SK-N-SH (cell line): ENCODE results near the gene CAV3. TPM values are rescaled to one million over a fixed set of nuclear protein-coding genes. Genes with fewer than 3 reads are reported as not detected.

ENCODE experiments used
- CTCF ChIA-PET: fragments of 300-600, 350-600 bp; formaldehyde crosslinking; extraction: SDS; loops from one replicate; lab custom pipeline; 2021; lab: Yijun Ruan, JAX
- POLR2A ChIA-PET: fragments of 350-600 bp; sonication (Branson Sonifier 250); formaldehyde crosslinking; extraction: SDS; loops from one replicate; lab custom pipeline; 2020; ENCODE audit warnings: antibody characterized with exemption, inconsistent platforms; lab: Yijun Ruan, JAX
- DNase-seq: peaks from one replicate; pipeline ENCODE4 v3.0.0; 2012
- H2AFZ ChIP-seq: fragments of 200-600 bp; sonication (generic); 2 replicates; pipeline ENCODE4 v1.8.1; 2016; ENCODE audit warnings: antibody characterized with exemption, mild to moderate bottlenecking, low read depth
- H3F3A ChIP-seq: fragments of 200-600 bp; sonication (generic); replicated peaks from 2 replicates; pipeline ENCODE3; 2016; ENCODE audit warnings: antibody characterized with exemption, mild to moderate bottlenecking; ENCODE audit not compliant: insufficient read depth
- H3K27ac ChIP-seq, 2 experiments: fragments of 200-500 bp in 1 of 2; fragments of 200-600 bp in 1 of 2; sonication (Bioruptor generic) in 1 of 2; sonication (generic), shearing (Covaris generic) in 1 of 2; 2 replicates each; pipeline versions ENCODE4 v1.5.1 to v1.6.1; 2014 to 2016; ENCODE audit warnings: low read depth in 2 of 2, inconsistent platforms in 1 of 2, low read length in 1 of 2, mild to moderate bottlenecking in 1 of 2, mixed read lengths in 1 of 2
- H3K27me3 ChIP-seq: fragments of 200-600 bp; sonication (generic), shearing (Covaris generic); 2 replicates; pipeline ENCODE4 v1.6.1; 2016; ENCODE audit warnings: mixed run types; ENCODE audit not compliant: insufficient read depth
- H3K36me3 ChIP-seq, 2 experiments: fragments of 200-500 bp in 1 of 2; fragments of 200-600 bp in 1 of 2; sonication (Bioruptor generic) in 1 of 2; sonication (generic) in 1 of 2; replicated peaks in 1 of 2; 2 replicates each; pipeline versions ENCODE3 to v1.5.1; 2014 to 2016; ENCODE audit warnings: low read length in 1 of 2, mild to moderate bottlenecking in 1 of 2; ENCODE audit not compliant: insufficient read depth in 2 of 2, control insufficient read depth in 1 of 2
- H3K4me1 ChIP-seq, 2 experiments: fragments of 200-500 bp in 1 of 2; fragments of 200-600 bp in 1 of 2; sonication (Bioruptor generic) in 1 of 2; sonication (generic), shearing (Covaris generic) in 1 of 2; 2 replicates each; pipeline versions ENCODE4 v1.5.1 to v1.6.1; 2014 to 2016; ENCODE audit warnings: low read depth in 1 of 2, low read length in 1 of 2, mixed run types in 1 of 2; ENCODE audit not compliant: insufficient read depth in 2 of 2, control insufficient read depth in 1 of 2
- H3K4me2 ChIP-seq: fragments of 200-600 bp; sonication (generic), shearing (Covaris generic); 2 replicates; pipeline ENCODE4 v1.6.1; 2017; ENCODE audit warnings: mixed run types
- H3K4me3 ChIP-seq, 2 experiments: fragments of 200-500 bp in 1 of 2; fragments of 200-600 bp in 1 of 2; sonication (Bioruptor generic) in 1 of 2; sonication (generic), shearing (Covaris generic) in 1 of 2; 2 replicates each; pipeline versions ENCODE4 v1.5.1 to v1.8.1; 2014 to 2016; ENCODE audit warnings: low read depth in 2 of 2, inconsistent platforms in 1 of 2, low read length in 1 of 2, mild to moderate bottlenecking in 1 of 2, mixed read lengths in 1 of 2, moderate library complexity in 1 of 2
- H3K79me2 ChIP-seq: fragments of 200-600 bp; sonication (generic); 2 replicates; pipeline ENCODE4 v1.8.1; 2017; ENCODE audit warnings: mild to moderate bottlenecking; ENCODE audit not compliant: insufficient read depth
- H3K9ac ChIP-seq: fragments of 200-600 bp; sonication (generic); 2 replicates; pipeline ENCODE4 v1.6.1; 2017; ENCODE audit warnings: mixed run types
- H3K9me2 ChIP-seq: fragments of 200-600 bp; sonication (generic); 2 replicates; pipeline ENCODE4 v1.6.1; 2017; ENCODE audit warnings: mixed run types
- H3K9me3 ChIP-seq: fragments of 200-600 bp; sonication (generic); 2 replicates; pipeline ENCODE4 v1.6.1; 2017; ENCODE audit warnings: mixed run types, mild to moderate bottlenecking, moderate library complexity
- H4K20me1 ChIP-seq: fragments of 200-600 bp; sonication (generic); 2 replicates; pipeline ENCODE4 v1.6.1; 2017; ENCODE audit warnings: mild to moderate bottlenecking, mixed run types; ENCODE audit not compliant: insufficient read depth
- CTCF ChIP-seq: fragments of 200-600 bp; sonication (generic); IDR thresholded peaks from 2 replicates; pipeline ENCODE4 v1.6.1; 2017; ENCODE audit warnings: antibody characterized with exemption, mild to moderate bottlenecking, moderate library complexity
- EZH2phosphoT487 ChIP-seq: fragments of 200-600 bp; sonication (generic); IDR thresholded peaks from 2 replicates; pipeline ENCODE4 v1.6.1; 2017; ENCODE audit warnings: low read depth, mixed run types, mild to moderate bottlenecking, antibody characterized with exemption, moderate library complexity, borderline replicate concordance
- FOSL2 ChIP-seq: IDR thresholded peaks from 2 replicates; pipeline ENCODE4 v1.4.0; 2012; ENCODE audit warnings: low read depth, mild to moderate bottlenecking, moderate library complexity, borderline replicate concordance
- GABPA ChIP-seq: IDR thresholded peaks from 2 replicates; pipeline ENCODE4 v1.4.0; 2012; ENCODE audit warnings: low read depth, mild to moderate bottlenecking
- IRF3 ChIP-seq: fragments of 150-350 bp; IDR thresholded peaks from 2 replicates; pipeline ENCODE4 v1.6.1; 2016; ENCODE audit warnings: mild to moderate bottlenecking, low read depth, low read length
- JUND ChIP-seq: IDR thresholded peaks from 2 replicates; pipeline ENCODE4 v1.4.0; 2012
- MAX ChIP-seq: IDR thresholded peaks from 2 replicates; pipeline ENCODE4 v1.4.0; 2012; ENCODE audit warnings: low read depth
- MXI1 ChIP-seq: IDR thresholded peaks from 2 replicates; pipeline ENCODE4 v1.6.1; 2012; ENCODE audit warnings: mild to moderate bottlenecking, low read depth, low read length, improper control_type of control experiment
- NFIC ChIP-seq: IDR thresholded peaks from 2 replicates; pipeline ENCODE4 v1.4.0; 2012; ENCODE audit warnings: borderline replicate concordance
- NRF1 ChIP-seq: IDR thresholded peaks from 2 replicates; pipeline ENCODE4 v1.6.1; 2012; ENCODE audit warnings: low read depth, mild to moderate bottlenecking, low read length
- RCOR1 ChIP-seq: fragments of 150-350 bp; IDR thresholded peaks from 2 replicates; pipeline ENCODE4 v1.6.1; 2017; ENCODE audit warnings: antibody characterized with exemption, low read length
- REST ChIP-seq: IDR thresholded peaks from 2 replicates; pipeline ENCODE4 v1.6.1; 2012; ENCODE audit warnings: mild to moderate bottlenecking, low read depth, low read length, moderate library complexity
- RXRA ChIP-seq: IDR thresholded peaks from 2 replicates; pipeline ENCODE4 v1.4.0; 2012; ENCODE audit warnings: low read depth, mild to moderate bottlenecking, borderline replicate concordance
- SIN3A ChIP-seq: IDR thresholded peaks from 2 replicates; pipeline ENCODE4 v1.6.1; 2012; ENCODE audit warnings: low read depth, mild to moderate bottlenecking, low read length, moderate library complexity, borderline replicate concordance
- SMC3 ChIP-seq: IDR thresholded peaks from 2 replicates; pipeline ENCODE4 v1.6.1; 2012; ENCODE audit warnings: low read depth, low read length, improper control_type of control experiment
- TCF12 ChIP-seq: IDR thresholded peaks from 2 replicates; pipeline ENCODE4 v1.4.0; 2012
- TEAD4 ChIP-seq: IDR thresholded peaks from 2 replicates; pipeline ENCODE4 v1.4.0; 2012; ENCODE audit warnings: mild to moderate bottlenecking, borderline replicate concordance; ENCODE audit not compliant: insufficient read depth
- USF2 ChIP-seq: fragments of 150-350 bp; IDR thresholded peaks from 2 replicates; pipeline ENCODE4 v1.6.1; 2017; ENCODE audit warnings: antibody characterized with exemption, low read length, low read depth, borderline replicate concordance
- ZBTB33 ChIP-seq: IDR thresholded peaks from 2 replicates; pipeline ENCODE4 v1.4.0; 2012; ENCODE audit warnings: low read depth, borderline replicate concordance
- WGBS: methylation state at CpG from one replicate; pipeline ENCODE4 v1.1.6; 2017; ENCODE audit warnings: low lambda C conversion rate; 5-methylcytosine and 5-hydroxymethylcytosine counted together
- polyA plus RNA-seq, 3 experiments: library from polyadenylated mRNA; depleted of rRNA; stranded (reverse); fragments of >200 nt; gene quantifications; 2 replicates each; pipeline ENCODE4 v1.2.3, GENCODE V29; 2012

CAV3 gene
- polyA plus RNA-seq, 1 of the 3 experiments (the other 2 are of a cell fraction), result not detected

GRCh38 chr3:8757551-8758518 lies 24.2 kb downstream of the CAV3 start:
- H3K9me2 ChIP-seq, result no peaks in the 10 kb centered on the region
- H4K20me1 ChIP-seq, result no peaks in the 10 kb centered on the region
- ChIA-PET CTCF (interaction anchor here (3.1 kb wide), 1 partner anchor 12 kb away, joined by 31 read pairs; the partner anchor contains the start of gene OXTR), POLR2A (no interaction called here)
- DNase-seq, result no peak
- H3K4me1 ChIP-seq, result peaks cover 0 to 4% of the 10 kb centered on the region in 2 experiments; a peak in 1 of 4 replicates
- H3K27ac ChIP-seq, result no peak overlapping the region
- no peaks in the 10 kb centered on the region for H3K79me2 ChIP-seq
- no peaks in the 10 kb centered on the region for H3K9me3 ChIP-seq
- no peak overlapping the region for H2AFZ ChIP-seq
- no peak overlapping the region for H3K9ac ChIP-seq
- no peaks in the 10 kb centered on the region for H3K27me3 ChIP-seq
- TF ChIP-seq CTCF (no peak), RXRA (no peak), GABPA (no peak), MAX (no peak), IRF3 (no peak), NFIC (no peak), ZBTB33 (no peak), TEAD4 (no peak), RCOR1 (no peak), TCF12 (no peak), EZH2phosphoT487 (no peak), MXI1 (no peak), NRF1 (no peak), SMC3 (no peak), JUND (no peak), REST (no peak), FOSL2 (no peak), SIN3A (no peak), USF2 (no peak)
- no peak overlapping the region for H3K4me2 ChIP-seq
- H3K4me3 ChIP-seq, result no peak overlapping the region
- H3K36me3 ChIP-seq, result no peaks in the 10 kb centered on the region
- WGBS, result 88% methylated on average over 24 of the region's 24 CpGs
- no peaks in the 10 kb centered on the region for H3F3A ChIP-seq
